Glutamatergic neuron (in vitro differentiated cells): ENCODE results near the gene ATRNL1. TPM values are rescaled to one million over a fixed set of nuclear protein-coding genes. Genes with fewer than 3 reads are reported as not detected.
"Not testable (repeated sequence)": the region's sequence is repeated elsewhere in the genome, so short reads cannot be mapped to it uniquely, and the experiment has no call there.

Source experiments
- DNase-seq: peaks from one replicate; pipeline ENCODE4 v3.0.0; 2022
- H3K27ac Mint-ChIP-seq: one replicate; pipeline ENCODE4 v1.8.0; 2020; ENCODE audit warnings: mild to moderate bottlenecking, mixed read lengths, inconsistent platforms; ENCODE audit not compliant: unreplicated experiment
- H3K27me3 Mint-ChIP-seq: one replicate; pipeline ENCODE4 v1.8.0; 2020; ENCODE audit warnings: mild to moderate bottlenecking, moderate library complexity, mixed read lengths, inconsistent platforms; ENCODE audit not compliant: unreplicated experiment
- H3K36me3 Mint-ChIP-seq: one replicate; pipeline ENCODE4 v1.8.0; 2020; ENCODE audit warnings: mild to moderate bottlenecking, mixed read lengths, inconsistent platforms; ENCODE audit not compliant: unreplicated experiment
- H3K4me1 Mint-ChIP-seq: one replicate; pipeline ENCODE4 v1.8.0; 2020; ENCODE audit warnings: mild to moderate bottlenecking, low read depth, mixed read lengths, inconsistent platforms; ENCODE audit not compliant: unreplicated experiment
- H3K4me3 Mint-ChIP-seq: one replicate; pipeline ENCODE4 v1.8.0; 2020; ENCODE audit warnings: mild to moderate bottlenecking, mixed read lengths, inconsistent platforms; ENCODE audit not compliant: unreplicated experiment
- H3K9me3 Mint-ChIP-seq: one replicate; pipeline ENCODE4 v1.8.0; 2020; ENCODE audit warnings: mild to moderate bottlenecking, moderate library complexity, mixed read lengths, inconsistent platforms; ENCODE audit not compliant: unreplicated experiment
- total RNA-seq: library from RNA; stranded (reverse); fragmentation: NEBNext Ultra II Directional; extraction: Animal tissue kit (Norgen Biotek cat#: 25700); gene quantifications from one replicate; pipeline ENCODE4 v1.2.1, GENCODE V29; 2021; ENCODE audit not compliant: unreplicated experiment
- TF ChIP-seq, protein P1 (sequence below): fragments of 200-600 bp; sonication (generic); IDR thresholded peaks from one replicate; pipeline ENCODE4 v1.5.0; 2021; ENCODE audit not compliant: partially characterized antibody, unreplicated experiment

The ATRNL1 gene
- total RNA-seq, 1 donor from 2014 or later: 35.9 TPM

GRCh38 chr10:115514895-115515294, 421.7 kb downstream of the ATRNL1 start:
- Mint-ChIP-seq H3K4me3 (no peak overlapping the region), H3K27me3 (no peaks in the 10 kb centered on the region), H3K4me1 (no peaks in the 10 kb centered on the region), H3K36me3 (no peaks in the 10 kb centered on the region), H3K27ac (no peak overlapping the region), H3K9me3 (no peaks in the 10 kb centered on the region)
- no peak for DNase-seq
- TF ChIP-seq, protein P1, sequence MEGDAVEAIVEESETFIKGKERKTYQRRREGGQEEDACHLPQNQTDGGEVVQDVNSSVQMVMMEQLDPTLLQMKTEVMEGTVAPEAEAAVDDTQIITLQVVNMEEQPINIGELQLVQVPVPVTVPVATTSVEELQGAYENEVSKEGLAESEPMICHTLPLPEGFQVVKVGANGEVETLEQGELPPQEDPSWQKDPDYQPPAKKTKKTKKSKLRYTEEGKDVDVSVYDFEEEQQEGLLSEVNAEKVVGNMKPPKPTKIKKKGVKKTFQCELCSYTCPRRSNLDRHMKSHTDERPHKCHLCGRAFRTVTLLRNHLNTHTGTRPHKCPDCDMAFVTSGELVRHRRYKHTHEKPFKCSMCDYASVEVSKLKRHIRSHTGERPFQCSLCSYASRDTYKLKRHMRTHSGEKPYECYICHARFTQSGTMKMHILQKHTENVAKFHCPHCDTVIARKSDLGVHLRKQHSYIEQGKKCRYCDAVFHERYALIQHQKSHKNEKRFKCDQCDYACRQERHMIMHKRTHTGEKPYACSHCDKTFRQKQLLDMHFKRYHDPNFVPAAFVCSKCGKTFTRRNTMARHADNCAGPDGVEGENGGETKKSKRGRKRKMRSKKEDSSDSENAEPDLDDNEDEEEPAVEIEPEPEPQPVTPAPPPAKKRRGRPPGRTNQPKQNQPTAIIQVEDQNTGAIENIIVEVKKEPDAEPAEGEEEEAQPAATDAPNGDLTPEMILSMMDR: no peak

DNA sequence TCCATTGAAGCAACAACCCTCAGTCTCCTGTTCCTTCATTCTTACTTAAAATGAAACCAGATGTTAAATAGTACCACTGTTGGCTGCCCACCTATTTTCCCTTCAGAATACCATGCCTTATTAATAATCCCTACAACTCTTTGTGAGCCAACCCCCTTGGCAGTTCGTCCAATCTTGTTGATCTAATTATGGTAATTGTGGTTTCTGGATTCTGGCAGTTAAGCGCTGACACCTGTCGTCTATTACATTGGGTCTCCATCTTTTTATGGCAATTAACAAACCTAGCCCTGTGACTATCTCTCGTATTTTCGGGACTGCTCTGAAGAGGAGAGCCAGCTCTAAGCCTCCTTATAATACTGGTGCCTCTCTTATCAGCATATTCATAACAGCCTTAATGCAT, 432.0 kb downstream of the ATRNL1 start:
- Mint-ChIP-seq H3K4me1 (no peaks in the 10 kb centered on the region), H3K4me3 (no peak overlapping the region), H3K36me3 (peaks cover 8% of the 10 kb centered on the region), H3K27me3 (no peaks in the 10 kb centered on the region), H3K27ac (no peak overlapping the region), H3K9me3 (peaks cover 2% of the 10 kb centered on the region)
- TF ChIP-seq, protein P1: no peak
- DNase-seq: no peak

DNA sequence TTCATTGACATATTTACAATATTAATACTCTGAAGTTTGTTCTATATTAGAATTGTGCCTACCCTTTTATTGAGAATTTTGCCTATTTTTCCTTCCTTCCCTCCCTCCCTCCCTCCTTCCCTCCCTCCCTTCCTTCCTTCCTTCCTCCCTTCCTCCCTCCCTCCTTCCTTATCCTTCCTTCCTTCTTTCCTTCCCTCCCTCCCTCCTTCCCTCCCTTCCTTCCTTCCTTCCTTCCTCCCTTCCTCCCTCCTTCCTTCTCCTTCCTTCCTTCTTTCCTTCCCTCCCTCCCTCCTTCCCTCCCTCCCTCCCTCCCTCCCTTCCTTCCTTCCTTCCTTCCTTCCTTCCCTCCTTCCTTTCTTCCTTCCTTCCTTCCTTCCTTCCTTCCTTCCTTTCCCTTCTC, 434.5 kb downstream of the ATRNL1 start:
- not testable (repeated sequence) for H3K4me1 Mint-ChIP-seq, H3K9me3 Mint-ChIP-seq, H3K36me3 Mint-ChIP-seq, H3K4me3 Mint-ChIP-seq, H3K27ac Mint-ChIP-seq, DNase-seq, H3K27me3 Mint-ChIP-seq

DNA sequence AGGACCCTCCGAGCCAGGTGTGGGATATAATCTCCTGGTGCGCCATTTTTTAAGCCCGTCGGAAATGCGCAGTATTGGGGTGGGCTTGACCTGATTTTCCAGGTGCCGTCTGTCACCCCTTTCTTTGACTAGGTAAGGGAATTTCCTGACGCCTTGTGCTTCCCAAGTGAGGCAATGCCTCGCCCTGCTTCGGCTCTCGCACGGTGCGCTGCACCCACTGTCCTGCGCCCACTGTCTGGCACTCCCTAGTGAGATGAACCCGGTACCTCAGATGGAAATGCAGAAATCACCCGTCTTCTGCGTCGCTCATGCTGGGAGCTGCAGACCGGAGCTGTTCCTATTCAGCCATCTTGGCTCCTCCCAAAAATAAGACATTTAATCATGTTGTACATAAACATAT, 443.2 kb downstream of the ATRNL1 start:
- not testable (repeated sequence) for H3K27ac Mint-ChIP-seq, H3K4me1 Mint-ChIP-seq, H3K36me3 Mint-ChIP-seq, H3K9me3 Mint-ChIP-seq, H3K4me3 Mint-ChIP-seq, DNase-seq, H3K27me3 Mint-ChIP-seq

DNA sequence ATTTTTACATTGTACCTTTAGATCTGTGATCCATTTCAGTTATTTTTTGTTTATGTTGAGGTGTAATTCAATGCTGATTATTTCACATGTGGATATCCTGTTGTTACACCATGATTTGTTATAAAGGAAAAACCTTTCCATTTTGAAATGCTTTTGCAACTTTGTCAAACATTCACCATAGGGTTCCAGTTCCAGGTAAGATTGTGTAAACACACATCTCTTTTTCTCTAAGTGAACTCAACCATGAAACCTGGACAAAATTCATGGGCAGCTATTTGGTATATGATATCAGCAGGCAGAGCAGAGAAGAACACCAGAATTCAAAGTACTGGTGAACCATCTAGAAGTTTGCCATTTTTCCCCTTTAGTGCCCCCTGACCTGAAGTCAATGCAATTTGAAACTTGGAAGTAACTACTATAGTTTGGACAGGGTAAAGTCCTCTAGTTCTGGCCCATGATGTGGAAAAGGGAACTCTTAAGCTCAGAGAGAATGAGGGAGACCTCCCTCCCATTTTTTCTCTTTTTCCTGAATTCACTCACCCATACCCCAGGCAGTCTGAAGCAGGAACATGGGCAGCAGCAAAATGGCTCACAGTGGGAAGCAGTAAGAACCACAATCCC, 446.1 kb downstream of the ATRNL1 start:
- TF ChIP-seq, protein P1: no peak
- Mint-ChIP-seq H3K27me3 (peaks cover 1% of the 10 kb centered on the region), H3K27ac (no peak overlapping the region), H3K36me3 (peaks cover 4% of the 10 kb centered on the region), H3K4me1 (no peaks in the 10 kb centered on the region), H3K4me3 (no peak overlapping the region), H3K9me3 (peaks cover 3% of the 10 kb centered on the region)
- no peak for DNase-seq

DNA sequence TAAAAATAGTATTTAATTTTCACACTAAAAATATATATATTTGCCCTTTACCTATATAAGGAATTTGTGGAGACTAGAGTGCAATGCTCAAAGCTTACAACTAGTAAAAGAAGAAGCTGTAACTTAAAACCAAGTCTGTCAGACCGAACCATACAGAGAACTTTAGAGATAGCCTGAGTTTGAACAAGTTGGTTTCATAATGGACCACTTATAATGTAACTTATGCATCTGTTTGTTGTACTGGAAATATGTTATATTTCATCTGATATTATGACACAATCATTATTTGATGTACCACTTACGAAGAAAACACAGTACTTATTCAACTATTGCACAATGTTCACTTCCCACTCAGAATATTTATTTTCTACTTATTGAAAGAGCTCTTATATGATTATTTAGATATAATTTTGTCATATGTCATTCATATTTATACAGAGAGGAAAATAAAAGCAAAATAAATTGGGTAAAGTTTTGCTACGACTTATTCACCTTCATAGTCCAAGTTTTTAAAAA, 462.8 kb downstream of the ATRNL1 start:
- Mint-ChIP-seq H3K4me3 (no peak overlapping the region), H3K4me1 (no peaks in the 10 kb centered on the region), H3K36me3 (no peaks in the 10 kb centered on the region), H3K27me3 (no peaks in the 10 kb centered on the region), H3K9me3 (no peaks in the 10 kb centered on the region), H3K27ac (no peak overlapping the region)
- TF ChIP-seq, protein P1: no peak
- DNase-seq: no peak
